Peyer's patch (tissue), 4 donors: ENCODE measurements around the gene DISC1.

Experiments
- POLR2A ChIP-seq, 2 donors: fragments of 450-650 bp; IDR thresholded peaks; one replicate each; pipeline ENCODE4 v1.5.1; 2017; ENCODE audit warnings: antibody characterized with exemption in 2 of 2, mild to moderate bottlenecking in 2 of 2, moderate library complexity in 2 of 2
- TF ChIP-seq, protein P1 (sequence below), 6 experiments: fragments of 450-650 bp in 4 of 6; fragments of 200-600 bp in 2 of 6; sonication (generic) in 1 of 6; IDR thresholded peaks; one replicate each; pipeline ENCODE4 v1.5.1; 2017 to 2019; ENCODE audit warnings: antibody characterized with exemption in 6 of 6, mild to moderate bottlenecking in 3 of 6, moderate library complexity in 1 of 6

DNA sequence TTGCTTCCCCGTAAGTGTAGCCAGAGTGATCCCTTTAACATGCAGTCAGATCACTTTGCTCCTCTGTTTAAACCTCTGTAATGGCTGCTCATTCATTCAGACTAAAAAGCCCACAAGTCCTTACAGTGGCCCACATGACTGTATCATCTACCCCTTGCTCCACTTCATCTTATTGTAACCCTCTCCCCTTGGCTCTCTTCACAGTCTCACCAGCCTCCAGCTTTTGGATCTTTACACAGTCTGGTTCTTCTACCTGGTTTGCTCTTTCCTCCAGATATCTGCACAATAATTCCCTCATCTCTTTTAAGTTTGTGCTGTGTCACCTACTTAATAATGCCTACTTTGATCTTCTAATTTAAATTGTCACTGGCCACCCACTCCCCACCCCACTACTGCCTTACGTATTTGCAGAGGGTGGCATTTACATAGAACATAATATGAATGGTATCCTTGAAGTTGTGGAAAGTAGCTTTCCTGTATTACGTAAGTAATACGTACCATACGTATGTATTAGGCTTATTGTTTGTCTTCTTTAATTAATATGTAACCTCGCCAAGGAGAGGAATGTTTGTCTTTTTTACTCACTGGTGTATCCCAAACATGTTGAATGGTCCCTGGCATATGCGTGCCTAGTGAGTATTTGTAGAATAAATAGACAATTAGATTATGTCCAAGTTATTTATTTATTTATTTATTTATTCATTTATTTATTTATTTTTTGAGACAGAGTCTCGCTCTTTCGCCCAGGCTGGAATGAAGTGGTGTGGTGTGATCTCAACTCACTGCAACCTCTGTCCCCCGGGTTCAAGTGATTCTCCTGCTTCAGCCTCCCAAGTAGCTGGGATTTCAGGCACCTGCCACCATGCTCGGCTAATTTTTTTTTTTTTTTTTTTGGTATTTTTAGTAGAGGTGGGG, 49.5 kb upstream of the DISC1 start:
- TF ChIP-seq, protein P1, sequence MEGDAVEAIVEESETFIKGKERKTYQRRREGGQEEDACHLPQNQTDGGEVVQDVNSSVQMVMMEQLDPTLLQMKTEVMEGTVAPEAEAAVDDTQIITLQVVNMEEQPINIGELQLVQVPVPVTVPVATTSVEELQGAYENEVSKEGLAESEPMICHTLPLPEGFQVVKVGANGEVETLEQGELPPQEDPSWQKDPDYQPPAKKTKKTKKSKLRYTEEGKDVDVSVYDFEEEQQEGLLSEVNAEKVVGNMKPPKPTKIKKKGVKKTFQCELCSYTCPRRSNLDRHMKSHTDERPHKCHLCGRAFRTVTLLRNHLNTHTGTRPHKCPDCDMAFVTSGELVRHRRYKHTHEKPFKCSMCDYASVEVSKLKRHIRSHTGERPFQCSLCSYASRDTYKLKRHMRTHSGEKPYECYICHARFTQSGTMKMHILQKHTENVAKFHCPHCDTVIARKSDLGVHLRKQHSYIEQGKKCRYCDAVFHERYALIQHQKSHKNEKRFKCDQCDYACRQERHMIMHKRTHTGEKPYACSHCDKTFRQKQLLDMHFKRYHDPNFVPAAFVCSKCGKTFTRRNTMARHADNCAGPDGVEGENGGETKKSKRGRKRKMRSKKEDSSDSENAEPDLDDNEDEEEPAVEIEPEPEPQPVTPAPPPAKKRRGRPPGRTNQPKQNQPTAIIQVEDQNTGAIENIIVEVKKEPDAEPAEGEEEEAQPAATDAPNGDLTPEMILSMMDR (IDR thresholded peaks at IDR 0.05), result no peak
- no peak for TF ChIP-seq POLR2A (IDR thresholded peaks at IDR 0.05)
